HG02678 (cell line): ENCODE data around the gene LYSMD1.
"Not testable (repeated sequence)": the region's sequence is repeated elsewhere in the genome, so short reads cannot be mapped to it uniquely, and the experiment has no call there.

Experiments
- ATAC-seq: cut with Tn5 transposase; IDR thresholded peaks from one replicate; pipeline ENCODE4 v1.9.1; 2021; ENCODE audit warnings: mild to moderate bottlenecking, moderate library complexity; ENCODE audit not compliant: unreplicated experiment

LYSMD1 gene

GRCh38 chr1:151165738-151166504 lies at the start of gene LYSMD1, which contains the start of gene SCNM1:
Gene LYSMD1 (minus strand): TSS chr1:151165902. CDS start chr1:151165258, 644 bp downstream.
Gene SCNM1 (plus strand): TSS chr1:151166144. CDS start chr1:151166153, 9 bp downstream.
- peak; percentile 92 for ATAC-seq

- ATAC-seq = no peak
Measured at GRCh38 chr1:151213560-151213959, 47.9 kb upstream of the LYSMD1 start.

- ATAC-seq = no peak
Measured at GRCh38 chr1:151211972-151212705, 46.4 kb upstream of the LYSMD1 start.

GRCh38 chr1:151210830-151211229 lies 45.1 kb upstream of the LYSMD1 start:
- no peak for ATAC-seq

GRCh38 chr1:151205381-151205965 lies 39.8 kb upstream of the LYSMD1 start:
- ATAC-seq = not testable (repeated sequence)

GRCh38 chr1:151199873-151200581 lies 34.3 kb upstream of the LYSMD1 start:
- ATAC-seq = no peak

GRCh38 chr1:151198254-151199127 lies 32.8 kb upstream of the LYSMD1 start, which contains the start of gene PIP5K1A:
Gene PIP5K1A (plus strand): TSS chr1:151198552. CDS start chr1:151198997, 445 bp downstream.
- ATAC-seq = peak; percentile 91

GRCh38 chr1:151197863-151198253 lies 32.2 kb upstream of the LYSMD1 start:
- no peak for ATAC-seq

GRCh38 chr1:151196292-151196800 lies 30.6 kb upstream of the LYSMD1 start:
- ATAC-seq = no peak

- ATAC-seq = not testable (repeated sequence)
Measured at GRCh38 chr1:151194894-151195594, 29.3 kb upstream of the LYSMD1 start.

GRCh38 chr1:151193856-151194255 lies 28.2 kb upstream of the LYSMD1 start:
- ATAC-seq = no peak

- ATAC-seq = no peak
Measured at GRCh38 chr1:151193304-151193703, 27.6 kb upstream of the LYSMD1 start.

GRCh38 chr1:151192047-151192446 lies 26.3 kb upstream of the LYSMD1 start:
- no peak for ATAC-seq

GRCh38 chr1:151189637-151190445 lies 24.1 kb upstream of the LYSMD1 start, which contains the start of gene VPS72:
Gene VPS72 (minus strand): TSS chr1:151190197. CDS start chr1:151190121, 76 bp downstream.
- ATAC-seq = peak; percentile 89

- not testable (repeated sequence) for ATAC-seq
Measured at GRCh38 chr1:151188667-151189066, 23.0 kb upstream of the LYSMD1 start.

GRCh38 chr1:151187205-151187604 lies 21.5 kb upstream of the LYSMD1 start:
- ATAC-seq = no peak

GRCh38 chr1:151184211-151184610 lies 18.5 kb upstream of the LYSMD1 start:
- ATAC-seq = no peak

GRCh38 chr1:151176514-151177045 lies 10.9 kb upstream of the LYSMD1 start:
- ATAC-seq = no peak
